ENCODE data around the gene PGBD1.

The PGBD1 gene, protein sequence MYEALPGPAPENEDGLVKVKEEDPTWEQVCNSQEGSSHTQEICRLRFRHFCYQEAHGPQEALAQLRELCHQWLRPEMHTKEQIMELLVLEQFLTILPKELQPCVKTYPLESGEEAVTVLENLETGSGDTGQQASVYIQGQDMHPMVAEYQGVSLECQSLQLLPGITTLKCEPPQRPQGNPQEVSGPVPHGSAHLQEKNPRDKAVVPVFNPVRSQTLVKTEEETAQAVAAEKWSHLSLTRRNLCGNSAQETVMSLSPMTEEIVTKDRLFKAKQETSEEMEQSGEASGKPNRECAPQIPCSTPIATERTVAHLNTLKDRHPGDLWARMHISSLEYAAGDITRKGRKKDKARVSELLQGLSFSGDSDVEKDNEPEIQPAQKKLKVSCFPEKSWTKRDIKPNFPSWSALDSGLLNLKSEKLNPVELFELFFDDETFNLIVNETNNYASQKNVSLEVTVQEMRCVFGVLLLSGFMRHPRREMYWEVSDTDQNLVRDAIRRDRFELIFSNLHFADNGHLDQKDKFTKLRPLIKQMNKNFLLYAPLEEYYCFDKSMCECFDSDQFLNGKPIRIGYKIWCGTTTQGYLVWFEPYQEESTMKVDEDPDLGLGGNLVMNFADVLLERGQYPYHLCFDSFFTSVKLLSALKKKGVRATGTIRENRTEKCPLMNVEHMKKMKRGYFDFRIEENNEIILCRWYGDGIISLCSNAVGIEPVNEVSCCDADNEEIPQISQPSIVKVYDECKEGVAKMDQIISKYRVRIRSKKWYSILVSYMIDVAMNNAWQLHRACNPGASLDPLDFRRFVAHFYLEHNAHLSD
- total RNA-seq, result 0.24 to 2.8 reads per million in 2 donors

DNA sequence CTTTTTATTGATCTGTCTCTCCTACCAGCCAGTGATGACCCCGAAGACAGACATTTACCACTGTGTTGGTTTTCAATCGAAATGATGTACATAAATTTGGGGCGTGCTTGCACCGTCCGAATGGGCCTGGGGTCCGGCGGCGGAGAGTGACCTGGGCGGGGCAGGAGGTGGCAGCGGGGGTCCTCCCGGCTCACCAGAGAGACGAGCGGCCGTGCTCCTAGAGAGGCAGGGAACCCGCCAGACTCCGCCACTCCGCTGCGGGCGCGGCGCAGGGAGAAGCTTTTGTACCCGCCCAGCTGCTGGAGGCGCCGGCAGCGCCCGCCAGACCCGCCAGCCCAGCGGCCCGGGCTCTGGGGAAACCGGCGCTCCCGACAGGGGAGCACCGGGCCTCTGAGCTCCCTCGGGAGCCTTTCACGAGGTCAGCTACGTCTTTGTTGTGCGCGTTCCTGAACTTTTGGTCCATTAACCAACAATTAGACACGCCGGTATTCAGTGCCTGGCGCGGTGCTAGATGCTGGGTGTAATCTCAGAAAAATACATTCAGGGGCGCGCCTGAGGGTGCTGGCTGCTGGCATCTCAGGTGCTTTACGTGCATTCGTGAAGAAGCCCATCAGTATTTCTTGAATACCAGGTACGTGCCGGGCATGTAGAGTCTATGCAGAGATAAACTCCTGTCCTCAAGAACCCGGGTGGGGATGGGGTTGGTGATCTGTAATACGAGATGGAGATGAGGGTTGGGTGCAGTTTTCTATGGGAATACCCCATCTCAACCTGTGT is at the start of gene PGBD1:
TSS of gene PGBD1 (plus strand) at position 285 of the 777 bp plus-strand sequence. CDS start 2,242 bp downstream, outside the sequence.
- peak; percentile 19 for DNase-seq

DNA sequence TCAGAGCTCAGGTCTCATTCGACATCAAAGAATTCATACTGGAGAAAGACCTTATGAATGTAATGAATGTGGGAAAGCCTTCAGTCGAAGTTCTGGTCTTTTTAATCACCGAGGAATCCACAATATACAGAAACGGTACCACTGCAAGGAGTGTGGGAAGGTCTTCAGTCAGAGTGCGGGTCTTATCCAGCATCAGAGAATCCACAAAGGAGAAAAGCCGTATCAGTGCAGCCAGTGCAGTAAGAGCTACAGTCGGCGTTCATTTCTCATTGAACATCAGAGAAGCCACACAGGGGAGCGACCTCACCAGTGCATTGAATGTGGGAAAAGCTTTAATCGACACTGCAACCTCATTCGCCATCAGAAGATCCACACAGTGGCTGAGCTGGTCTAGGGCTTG is 48.6 kb upstream of the PGBD1 start:
- DNase-seq, result no peak

DNA sequence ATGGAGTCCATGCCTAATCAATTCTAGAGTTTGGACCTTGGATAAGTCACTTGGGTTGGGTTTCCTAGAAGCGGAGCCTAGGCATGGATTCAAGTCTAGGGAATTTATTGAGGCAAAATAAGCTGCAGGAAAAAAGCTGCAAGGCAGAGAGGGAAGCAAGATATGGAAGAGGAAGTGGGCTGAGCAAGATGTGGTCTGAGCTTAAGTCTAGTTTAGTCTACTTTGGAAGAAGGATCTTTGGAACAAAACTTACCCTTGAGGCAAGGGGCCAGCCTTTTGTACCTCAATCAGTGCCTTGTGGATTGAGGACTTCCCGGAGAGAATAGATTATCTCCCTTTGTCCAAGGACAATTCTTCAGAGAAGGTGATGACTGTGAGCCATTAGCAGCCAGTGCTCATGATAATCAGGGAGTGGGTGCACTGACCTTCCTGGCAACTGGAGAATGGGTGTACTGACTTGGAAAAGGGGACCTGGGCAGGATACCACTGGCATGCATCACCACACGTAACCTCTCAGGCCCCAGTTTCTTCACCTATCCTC is 45.4 kb upstream of the PGBD1 start:
- no peak for DNase-seq

- no peak for DNase-seq
Observed at GRCh38 chr6:28239636-28240035, 41.7 kb upstream of the PGBD1 start.

GRCh38 chr6:28240471-28240870 is 40.9 kb upstream of the PGBD1 start:
- DNase-seq, result no peak

DNA sequence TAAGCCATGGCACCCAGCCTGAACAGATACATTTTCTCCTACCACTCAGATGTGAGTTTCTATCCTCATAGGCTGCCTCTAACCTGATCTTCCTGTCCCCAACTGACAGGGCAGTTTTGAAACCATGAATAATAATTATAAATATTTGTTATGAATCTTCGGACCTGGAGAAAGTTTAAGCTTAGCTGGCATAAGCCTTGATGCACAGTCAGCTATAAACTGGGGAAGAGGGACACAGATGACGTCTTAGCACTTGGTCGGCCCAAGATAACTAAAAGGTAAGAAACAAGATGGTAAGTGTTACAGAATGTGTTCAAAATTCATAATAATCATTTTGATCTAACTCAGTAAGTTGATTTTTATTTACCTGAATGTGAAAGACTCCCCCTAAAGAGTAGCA is 37.4 kb upstream of the PGBD1 start:
- DNase-seq, result no peak

DNA sequence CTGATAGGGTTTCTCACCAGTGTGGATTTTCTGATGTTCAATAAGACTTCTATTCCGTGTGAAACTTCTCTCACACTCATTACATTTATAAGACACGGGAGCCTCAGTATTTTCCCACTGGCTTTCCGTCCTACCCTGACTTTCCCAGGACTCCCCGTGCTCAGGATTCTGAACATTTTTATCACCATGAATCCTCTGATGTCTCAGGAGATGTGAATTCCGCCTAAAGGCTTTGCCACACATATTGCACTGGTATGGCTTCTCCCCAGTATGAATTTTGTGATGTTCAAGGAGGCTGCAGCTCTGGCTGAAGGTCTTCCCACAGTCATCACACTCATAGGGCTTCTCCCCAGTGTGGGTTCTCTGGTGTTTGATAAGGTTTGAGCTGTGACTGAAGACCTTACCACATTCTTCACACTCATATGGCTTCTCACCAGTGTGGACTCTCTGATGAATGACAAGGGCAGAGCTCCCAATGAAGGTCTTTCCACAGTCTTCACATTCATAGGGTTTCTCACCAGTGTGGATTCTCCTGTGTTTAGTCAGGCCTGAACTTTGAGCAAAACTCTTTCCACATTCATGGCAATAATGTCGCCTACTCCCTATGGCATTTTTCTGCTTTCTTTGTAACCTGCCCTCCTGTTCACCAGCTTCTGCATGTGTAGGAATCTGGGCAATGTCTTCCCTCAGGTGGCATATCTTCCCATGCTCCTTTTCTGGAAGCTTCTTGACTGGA is 36.0 kb upstream of the PGBD1 start:
- no peak for DNase-seq

DNA sequence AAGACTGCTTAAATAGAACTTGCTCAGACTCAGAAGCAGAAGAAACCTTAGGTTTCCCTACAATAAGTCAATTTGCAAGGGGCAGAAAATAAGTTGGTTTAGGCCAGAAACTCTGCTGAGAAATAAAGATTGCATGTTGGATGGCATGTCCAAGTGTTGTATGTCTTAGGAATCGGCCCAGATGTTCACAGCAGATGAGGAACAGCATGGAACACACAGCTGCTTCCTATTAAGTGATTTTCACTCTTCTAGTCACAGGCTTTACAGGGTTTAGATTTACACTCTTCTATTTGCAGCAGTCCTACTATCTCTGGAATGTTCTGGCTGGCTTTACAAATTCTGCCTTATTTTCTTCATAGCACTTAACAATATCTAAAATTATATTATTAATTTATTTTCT is 32.5 kb upstream of the PGBD1 start:
- DNase-seq, result no peak

GRCh38 chr6:28250747-28251146 is 30.6 kb upstream of the PGBD1 start:
- DNase-seq, result no peak

GRCh38 chr6:28251661-28252008 is 29.7 kb upstream of the PGBD1 start:
- DNase-seq, result peak; percentile 14

- DNase-seq, result peak; percentile 72
Observed at GRCh38 chr6:28252009-28252975, 29.1 kb upstream of the PGBD1 start, which contains the start of gene ZKSCAN4. ZKSCAN4 (minus strand) TSS chr6:28252269; CDS start chr6:28251980, 289 bp downstream.

DNA sequence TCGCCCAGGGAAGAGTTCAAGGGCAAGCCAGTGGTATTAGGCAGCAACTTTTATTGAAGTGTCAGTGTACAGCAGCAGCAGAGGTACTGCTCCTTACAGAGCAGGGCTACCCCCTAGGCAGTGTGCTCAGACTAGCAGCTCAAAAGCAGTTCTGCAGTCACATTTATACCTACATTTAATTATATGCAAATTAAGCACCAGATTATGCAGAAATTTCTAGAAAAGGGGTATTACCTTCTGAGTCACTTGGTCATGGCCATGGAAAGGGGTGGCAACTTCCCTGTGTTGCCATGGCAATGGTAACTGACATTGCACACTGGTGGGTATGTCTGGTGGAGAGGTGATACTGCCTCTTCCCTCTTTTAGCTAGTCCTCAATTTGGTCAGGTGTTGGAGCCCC is 27.3 kb upstream of the PGBD1 start:
- no peak for DNase-seq

GRCh38 chr6:28257042-28257441 is 24.3 kb upstream of the PGBD1 start:
- DNase-seq, result no peak

- no peak for DNase-seq
Observed at GRCh38 chr6:28258877-28259777, 22.2 kb upstream of the PGBD1 start, which contains the start of gene NKAPL. NKAPL (plus strand) TSS chr6:28259297; CDS start chr6:28259372, 75 bp downstream.

GRCh38 chr6:28263922-28264321 is 17.4 kb upstream of the PGBD1 start:
- no peak for DNase-seq

GRCh38 chr6:28264834-28265401 is 16.5 kb upstream of the PGBD1 start:
- DNase-seq, result no peak

DNA sequence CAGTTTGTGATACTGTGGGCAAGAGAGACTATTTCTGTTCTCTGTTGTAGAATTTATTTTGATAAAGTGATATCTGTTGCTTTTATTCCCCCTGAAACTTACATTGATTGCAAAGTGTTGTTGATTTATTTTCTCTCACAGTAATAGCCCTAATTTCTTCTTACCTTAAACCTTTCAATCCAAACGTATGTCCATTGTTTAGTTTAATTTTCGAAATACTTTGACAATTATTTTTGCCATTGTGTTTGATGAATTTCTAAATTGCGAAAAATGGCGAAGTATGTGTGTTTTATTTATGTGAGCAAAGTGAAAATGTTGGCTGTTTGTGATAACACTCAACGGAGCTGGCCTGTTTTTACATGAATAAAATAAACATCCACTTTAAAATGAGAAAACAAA is 14.8 kb upstream of the PGBD1 start:
- no peak for DNase-seq

DNA sequence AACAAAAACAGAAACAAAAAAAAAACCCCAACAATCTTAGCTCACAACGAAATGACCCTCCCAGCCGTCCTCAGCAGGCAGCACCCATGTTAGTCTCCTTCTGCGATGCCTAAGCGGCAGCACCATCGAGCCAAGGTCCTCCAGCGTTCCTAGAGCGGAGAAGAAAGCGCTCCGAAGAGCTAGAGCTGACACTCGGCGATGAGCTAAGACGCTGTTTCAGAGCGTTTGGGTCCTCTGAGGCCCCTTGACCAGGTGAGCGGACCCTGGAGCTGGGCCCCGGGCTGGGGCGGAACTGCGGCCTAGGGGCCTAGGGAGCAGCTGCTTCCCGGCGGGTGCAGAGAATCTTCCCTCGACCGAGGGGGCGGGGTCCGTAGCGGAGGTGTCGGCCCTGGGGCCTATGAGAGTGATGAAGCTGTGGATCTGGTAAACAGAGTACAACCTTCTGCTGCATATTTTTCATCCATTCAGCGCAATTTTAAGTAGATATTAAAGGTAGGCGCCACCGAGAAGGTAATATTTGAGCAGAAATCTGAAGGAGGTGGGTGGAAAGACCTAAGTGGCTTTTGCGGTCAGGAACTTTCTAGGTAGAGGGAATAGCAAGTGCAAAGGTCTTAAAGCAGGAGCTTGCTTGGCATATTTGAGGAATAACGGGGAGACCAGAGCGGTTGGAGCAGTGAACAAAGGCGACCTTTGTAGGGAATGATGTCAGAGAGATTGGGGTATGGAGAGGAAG is 14.2 kb upstream of the PGBD1 start, which contains the start of gene ZSCAN26:
TSS of gene ZSCAN26 (plus strand) at position 182 of the 733 bp plus-strand sequence. CDS start 4,777 bp downstream, outside the sequence.
- DNase-seq, result peak; percentile 67
